Stomach (tissue), 4 donors: Measurements from ENCODE around the gene HDAC2.

Source experiments
- CTCF ChIP-seq, 7 experiments: fragments of 450-650 bp in 4 of 7; fragments of 200-600 bp in 3 of 7; sonication (generic) in 3 of 7; IDR thresholded peaks; one replicate each; pipeline ENCODE4 v1.5.1; 2016 to 2019; ENCODE audit warnings: antibody characterized with exemption in 7 of 7, control low read depth in 2 of 7, mild to moderate bottlenecking in 1 of 7
- EP300 ChIP-seq: sonication (generic); formaldehyde crosslinking; IDR thresholded peaks from one replicate; pipeline ENCODE4 v1.6.1; 2017; ENCODE audit warnings: antibody characterized with exemption
- POLR2A ChIP-seq, 4 donors: fragments of 450-650 bp; IDR thresholded peaks; one replicate each; pipeline ENCODE4 v1.6.1; 2016; ENCODE audit warnings: antibody characterized with exemption in 4 of 4, control low read depth in 2 of 4, mild to moderate bottlenecking in 1 of 4, moderate library complexity in 1 of 4
- POLR2AphosphoS5 ChIP-seq, 3 donors: sonication (generic); formaldehyde crosslinking; IDR thresholded peaks; one replicate each; pipeline ENCODE4 v1.6.1; 2016; ENCODE audit warnings: antibody characterized with exemption in 3 of 3

- TF ChIP-seq POLR2A (IDR thresholded peaks at IDR 0.05) (no peak), POLR2AphosphoS5 (IDR thresholded peaks at IDR 0.05) (no peak), EP300 (no peak), CTCF (IDR thresholded peaks at IDR 0.05) (no peak)
Measured at GRCh38 chr6:113884011-113884410, 86.9 kb downstream of the HDAC2 start.
